ENCODE data around the gene PDE10A. TPM values are rescaled to one million over a fixed set of nuclear protein-coding genes. Genes with fewer than 3 reads are reported as not detected.

PDE10A gene
- total RNA-seq, 1 donor from 2014 or later: 2.7 TPM

GRCh38 chr6:165653196-165653595, 9.8 kb downstream of the PDE10A start:
- no peak for DNase-seq
- Histone ChIP-seq H3K36me3 (no peaks in the 10 kb centered on the region), H3K4me3 (no peak overlapping the region), H3K27me3 (ENCODE audit: low read depth) (no peaks in the 10 kb centered on the region), H3K27ac (no peak overlapping the region), H3K9me3 (no peaks in the 10 kb centered on the region), H3K4me1 (no peaks in the 10 kb centered on the region)
- no peak for ATAC-seq
- no peak for TF ChIP-seq CTCF (IDR thresholded peaks at IDR 0.05)
- intact Hi-C loops (cut with DNase I): no loop called here

GRCh38 chr6:165652766-165653165, 10.3 kb downstream of the PDE10A start:
- Histone ChIP-seq H3K27ac (no peak overlapping the region), H3K4me3 (no peak overlapping the region), H3K36me3 (no peaks in the 10 kb centered on the region), H3K9me3 (no peaks in the 10 kb centered on the region), H3K27me3 (ENCODE audit: low read depth) (no peaks in the 10 kb centered on the region), H3K4me1 (no peaks in the 10 kb centered on the region)
- DNase-seq: no peak
- intact Hi-C loops (cut with DNase I): no loop called here
- no peak for TF ChIP-seq CTCF (IDR thresholded peaks at IDR 0.05)
- no peak for ATAC-seq

DNA sequence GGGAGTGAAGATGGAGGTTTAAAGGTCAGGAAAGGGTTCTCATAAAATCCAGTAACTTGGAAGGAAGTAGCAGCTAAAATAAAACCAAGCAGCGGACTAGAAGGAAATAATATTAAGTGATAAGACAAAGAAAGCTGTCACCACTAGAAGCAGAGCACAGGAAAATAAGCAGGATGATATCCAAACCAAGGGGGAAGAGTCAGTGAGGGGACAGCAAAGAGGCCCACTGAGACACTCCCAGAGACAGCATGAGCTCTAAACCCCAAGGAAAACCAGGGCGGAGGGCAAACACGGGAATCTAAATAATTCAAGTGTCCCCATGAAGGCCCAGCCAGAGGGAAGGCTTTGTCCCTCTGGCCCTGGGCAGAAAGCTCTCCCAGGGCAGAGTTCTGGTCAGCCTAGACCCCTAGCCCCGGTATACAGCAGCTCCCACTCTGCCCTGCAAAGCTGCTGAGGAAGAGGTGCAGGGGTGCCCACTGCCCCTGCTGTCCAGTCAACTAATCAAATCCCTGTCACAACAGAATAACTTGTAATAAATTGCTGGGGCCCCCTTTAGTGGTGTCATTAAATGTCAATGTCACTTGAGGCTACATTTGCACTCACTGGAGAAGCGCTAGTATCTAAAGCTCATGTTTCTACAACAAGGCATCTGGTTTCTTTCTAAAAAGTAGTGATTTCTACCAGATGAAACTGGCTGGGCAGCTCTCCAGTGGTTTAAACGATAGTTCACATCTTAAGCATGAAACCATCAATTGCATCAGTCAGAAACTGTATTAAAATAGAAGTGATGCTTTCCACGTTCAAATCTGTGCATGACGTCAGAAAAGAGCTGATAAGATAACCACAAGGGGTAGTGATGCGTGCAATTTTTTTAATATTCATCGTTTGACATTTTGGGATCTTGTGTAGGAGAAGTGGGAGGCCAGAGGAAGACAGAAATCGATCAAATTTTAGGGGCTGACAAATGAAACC, 13.6 kb downstream of the PDE10A start:
- TF ChIP-seq CTCF (IDR thresholded peaks at IDR 0.05): no peak
- Histone ChIP-seq H3K4me3 (no peak overlapping the region), H3K9me3 (no peaks in the 10 kb centered on the region), H3K4me1 (no peaks in the 10 kb centered on the region), H3K36me3 (no peaks in the 10 kb centered on the region), H3K27me3 (ENCODE audit: low read depth) (no peaks in the 10 kb centered on the region), H3K27ac (no peak overlapping the region)
- DNase-seq (no peak), ATAC-seq (no peak)
- intact Hi-C loops (cut with DNase I): no loop called here

DNA sequence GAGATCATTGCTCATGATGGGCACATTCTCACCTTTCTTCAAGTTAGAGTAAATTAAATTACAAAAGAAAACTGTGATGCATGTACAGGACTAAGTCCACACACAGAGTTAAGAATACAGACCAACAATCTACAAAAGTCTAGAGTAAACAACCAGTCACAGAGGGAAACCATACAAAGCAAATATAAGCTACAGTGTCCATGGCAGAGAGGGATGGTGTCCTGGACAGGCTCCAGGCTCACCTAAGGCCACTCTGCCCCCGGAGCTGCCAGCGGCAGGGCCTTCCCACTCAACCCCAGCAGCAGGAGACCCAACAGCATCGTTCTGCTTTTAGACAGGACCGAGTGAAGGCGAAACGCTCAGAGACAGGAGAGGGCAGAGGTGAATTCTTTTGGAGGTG, 16.0 kb downstream of the PDE10A start:
- ATAC-seq: no peak
- intact Hi-C loops (cut with DNase I): no loop called here
- H3K4me3 ChIP-seq: no peak overlapping the region

GRCh38 chr6:165645919-165646318, 17.1 kb downstream of the PDE10A start:
- TF ChIP-seq CTCF (IDR thresholded peaks at IDR 0.05): no peak
- DNase-seq: no peak
- intact Hi-C loops (cut with DNase I): no loop called here
- no peak overlapping the region for H3K27ac ChIP-seq
- no peaks in the 10 kb centered on the region for H3K4me1 ChIP-seq
- no peak for ATAC-seq
- no peaks in the 10 kb centered on the region for H3K27me3 ChIP-seq (ENCODE audit: low read depth)
- H3K4me3 ChIP-seq: no peak overlapping the region
- no peaks in the 10 kb centered on the region for H3K9me3 ChIP-seq
- no peaks in the 10 kb centered on the region for H3K36me3 ChIP-seq

More for the DNA sequence above, 16.0 kb downstream of the PDE10A start:
- H3K9me3 ChIP-seq: no peaks in the 10 kb centered on the region
- no peaks in the 10 kb centered on the region for H3K27me3 ChIP-seq (ENCODE audit: low read depth)
- H3K4me1 ChIP-seq: no peaks in the 10 kb centered on the region
- DNase-seq: no peak
- H3K27ac ChIP-seq: no peak overlapping the region
- no peaks in the 10 kb centered on the region for H3K36me3 ChIP-seq
- TF ChIP-seq CTCF (IDR thresholded peaks at IDR 0.05): no peak

All from lower lobe of right lung (tissue), 2 donors.